ENCODE data around the gene MNX1.

MNX1 gene

GRCh38 chr7:156989766-156990535, 20.5 kb downstream of the MNX1 start:
- H3K9me3 Mint-ChIP-seq = no peaks in the 10 kb centered on the region
- DNase-seq (no peak), ATAC-seq (no peak)
- H3K4me3 Mint-ChIP-seq = no peak overlapping the region
- H3K4me1 Mint-ChIP-seq = no peaks in the 10 kb centered on the region
- H3K27me3 Mint-ChIP-seq = peaks cover 18% of the 10 kb centered on the region
- no peaks in the 10 kb centered on the region for H3K36me3 Mint-ChIP-seq (ENCODE audit: low read depth)
- no peak overlapping the region for H3K27ac Mint-ChIP-seq

GRCh38 chr7:156988343-156989185, 21.9 kb downstream of the MNX1 start:
- Mint-ChIP-seq H3K9me3 (no peaks in the 10 kb centered on the region), H3K4me1 (no peaks in the 10 kb centered on the region), H3K4me3 (no peak overlapping the region), H3K27ac (no peak overlapping the region), H3K27me3 (peaks cover 9% of the 10 kb centered on the region), H3K36me3 (ENCODE audit: low read depth) (no peaks in the 10 kb centered on the region)
- no peak for DNase-seq
- no peak for ATAC-seq

GRCh38 chr7:156986378-156986777, 24.1 kb downstream of the MNX1 start:
- Mint-ChIP-seq H3K27me3 (peaks cover 2% of the 10 kb centered on the region), H3K4me3 (no peak overlapping the region), H3K9me3 (no peaks in the 10 kb centered on the region), H3K36me3 (ENCODE audit: low read depth) (no peaks in the 10 kb centered on the region), H3K27ac (no peak overlapping the region), H3K4me1 (no peaks in the 10 kb centered on the region)
- no peak for ATAC-seq
- no peak for DNase-seq

- no peaks in the 10 kb centered on the region for H3K36me3 Mint-ChIP-seq (ENCODE audit: low read depth)
- H3K27me3 Mint-ChIP-seq = peaks cover under 1% of the 10 kb centered on the region
- no peak for ATAC-seq
- no peak overlapping the region for H3K4me3 Mint-ChIP-seq
- no peak for DNase-seq
- no peaks in the 10 kb centered on the region for H3K4me1 Mint-ChIP-seq
- H3K27ac Mint-ChIP-seq = no peak overlapping the region
- H3K9me3 Mint-ChIP-seq = no peaks in the 10 kb centered on the region
These were observed 25.1 kb downstream of the MNX1 start for GRCh38 chr7:156985101-156985992.

- Mint-ChIP-seq H3K4me1 (no peaks in the 10 kb centered on the region), H3K27me3 (no peaks in the 10 kb centered on the region), H3K9me3 (peaks cover 6% of the 10 kb centered on the region), H3K4me3 (no peak overlapping the region), H3K36me3 (ENCODE audit: low read depth) (peaks cover 5% of the 10 kb centered on the region), H3K27ac (no peak overlapping the region)
- DNase-seq (no peak), ATAC-seq (no peak)
These were observed 26.1 kb downstream of the MNX1 start for GRCh38 chr7:156984174-156984891.

- Mint-ChIP-seq H3K4me3 (no peak overlapping the region), H3K4me1 (no peaks in the 10 kb centered on the region), H3K27me3 (no peaks in the 10 kb centered on the region), H3K36me3 (ENCODE audit: low read depth) (peaks cover 11% of the 10 kb centered on the region), H3K9me3 (peaks cover 12% of the 10 kb centered on the region), H3K27ac (no peak overlapping the region)
- DNase-seq (no peak), ATAC-seq (no peak)
These were observed 30.8 kb downstream of the MNX1 start for GRCh38 chr7:156979711-156980110.

GRCh38 chr7:156979007-156979606, 31.4 kb downstream of the MNX1 start:
- no peaks in the 10 kb centered on the region for H3K4me1 Mint-ChIP-seq
- H3K36me3 Mint-ChIP-seq (ENCODE audit: low read depth) = peaks cover 11% of the 10 kb centered on the region
- peaks cover 12% of the 10 kb centered on the region for H3K9me3 Mint-ChIP-seq
- no peak overlapping the region for H3K4me3 Mint-ChIP-seq
- no peaks in the 10 kb centered on the region for H3K27me3 Mint-ChIP-seq
- no peak for ATAC-seq
- no peak for DNase-seq
- no peak overlapping the region for H3K27ac Mint-ChIP-seq

- ATAC-seq = no peak
- Mint-ChIP-seq H3K36me3 (ENCODE audit: low read depth) (peaks cover 15% of the 10 kb centered on the region), H3K27ac (no peak overlapping the region), H3K27me3 (no peaks in the 10 kb centered on the region), H3K4me1 (no peaks in the 10 kb centered on the region), H3K9me3 (peaks cover 12% of the 10 kb centered on the region), H3K4me3 (no peak overlapping the region)
- no peak for DNase-seq
These were observed 34.8 kb downstream of the MNX1 start for GRCh38 chr7:156975620-156976019.

- no peak for ATAC-seq
- Mint-ChIP-seq H3K4me3 (no peak overlapping the region), H3K4me1 (no peaks in the 10 kb centered on the region), H3K27me3 (no peaks in the 10 kb centered on the region), H3K9me3 (no peaks in the 10 kb centered on the region), H3K27ac (no peak overlapping the region), H3K36me3 (ENCODE audit: low read depth) (peaks cover 31% of the 10 kb centered on the region)
- DNase-seq = no peak
These were observed 40.5 kb downstream of the MNX1 start for GRCh38 chr7:156969972-156970420.

GRCh38 chr7:156968183-156968582, 42.3 kb downstream of the MNX1 start:
- Mint-ChIP-seq H3K4me1 (no peaks in the 10 kb centered on the region), H3K4me3 (no peak overlapping the region), H3K27ac (no peak overlapping the region), H3K27me3 (no peaks in the 10 kb centered on the region), H3K9me3 (no peaks in the 10 kb centered on the region), H3K36me3 (ENCODE audit: low read depth) (peaks cover 47% of the 10 kb centered on the region)
- ATAC-seq (no peak), DNase-seq (no peak)

- no peaks in the 10 kb centered on the region for H3K4me1 Mint-ChIP-seq
- no peak for ATAC-seq
- no peak for DNase-seq
- H3K27ac Mint-ChIP-seq = no peak overlapping the region
- no peak overlapping the region for H3K4me3 Mint-ChIP-seq
- no peaks in the 10 kb centered on the region for H3K9me3 Mint-ChIP-seq
- peaks cover 61% of the 10 kb centered on the region for H3K36me3 Mint-ChIP-seq (ENCODE audit: low read depth)
- no peaks in the 10 kb centered on the region for H3K27me3 Mint-ChIP-seq
These were observed 44.1 kb downstream of the MNX1 start for GRCh38 chr7:156966387-156966786.

- H3K36me3 Mint-ChIP-seq (ENCODE audit: low read depth) = peaks cover 71% of the 10 kb centered on the region
These were observed 45.5 kb downstream of the MNX1 start for GRCh38 chr7:156964971-156965370.

GRCh38 chr7:156963472-156963871, 47.0 kb downstream of the MNX1 start:
- Mint-ChIP-seq H3K9me3 (no peaks in the 10 kb centered on the region), H3K4me1 (peaks cover 4% of the 10 kb centered on the region), H3K27ac (no peak overlapping the region), H3K4me3 (no peak overlapping the region), H3K36me3 (ENCODE audit: low read depth) (peaks cover 69% of the 10 kb centered on the region), H3K27me3 (no peaks in the 10 kb centered on the region)
- ATAC-seq (no peak), DNase-seq (no peak)

More at GRCh38 chr7:156964971-156965370, 45.5 kb downstream of the MNX1 start:
- no peak for DNase-seq
- Mint-ChIP-seq H3K27ac (no peak overlapping the region), H3K4me1 (peaks cover 4% of the 10 kb centered on the region), H3K4me3 (no peak overlapping the region), H3K27me3 (no peaks in the 10 kb centered on the region), H3K9me3 (no peaks in the 10 kb centered on the region)
- no peak for ATAC-seq
